Measurements from ENCODE around the gene MFAP3.
"Not testable (repeated sequence)": the region's sequence is repeated elsewhere in the genome, so short reads cannot be mapped to it uniquely, and the experiment has no call there.

The MFAP3 gene

GRCh38 chr5:154060606-154061005 lies 21.8 kb downstream of the MFAP3 start:
- TF ChIP-seq CTCF (IDR thresholded peaks at IDR 0.05; ENCODE audit: low read depth, low read length, missing control alignments), result no peak
- DNase-seq (ENCODE audit: low read depth), result no peak
- no peak overlapping the region for H3K4me3 ChIP-seq (ENCODE audit: low read depth, low read length)

- TF ChIP-seq CTCF (IDR thresholded peaks at IDR 0.05; ENCODE audit: low read depth, low read length, missing control alignments), result no peak
Measured at GRCh38 chr5:154063372-154063771, 24.6 kb downstream of the MFAP3 start.

GRCh38 chr5:154065971-154066370 lies 27.2 kb downstream of the MFAP3 start:
- DNase-seq (ENCODE audit: low read depth), result no peak
- no peak overlapping the region for H3K4me3 ChIP-seq (ENCODE audit: low read depth, low read length)
- no peak for TF ChIP-seq CTCF (IDR thresholded peaks at IDR 0.05; ENCODE audit: low read depth, low read length, missing control alignments)

More at GRCh38 chr5:154063372-154063771, 24.6 kb downstream of the MFAP3 start:
- DNase-seq (ENCODE audit: low read depth), result no peak
- no peak overlapping the region for H3K4me3 ChIP-seq (ENCODE audit: low read depth, low read length)

GRCh38 chr5:154069854-154070253 lies 31.1 kb downstream of the MFAP3 start:
- H3K4me3 ChIP-seq (ENCODE audit: low read depth, low read length), result not testable (repeated sequence)

GRCh38 chr5:154071799-154072413 lies 33.1 kb downstream of the MFAP3 start:
- no peak for DNase-seq (ENCODE audit: low read depth)
- no peak for TF ChIP-seq CTCF (IDR thresholded peaks at IDR 0.05; ENCODE audit: low read depth, low read length, missing control alignments)
- no peak overlapping the region for H3K4me3 ChIP-seq (ENCODE audit: low read depth, low read length)

More at GRCh38 chr5:154069854-154070253, 31.1 kb downstream of the MFAP3 start:
- not testable (repeated sequence) for DNase-seq (ENCODE audit: low read depth)

GRCh38 chr5:154072414-154073171 lies 33.8 kb downstream of the MFAP3 start:
- no peak overlapping the region for H3K4me3 ChIP-seq (ENCODE audit: low read depth, low read length)
- peak; percentile 96 for TF ChIP-seq CTCF (IDR thresholded peaks at IDR 0.05; ENCODE audit: low read depth, low read length, missing control alignments)
- peak; percentile 54 for DNase-seq (ENCODE audit: low read depth)

GRCh38 chr5:154076240-154076922 lies 37.6 kb downstream of the MFAP3 start:
- no peak for DNase-seq (ENCODE audit: low read depth)
- no peak for TF ChIP-seq CTCF (IDR thresholded peaks at IDR 0.05; ENCODE audit: low read depth, low read length, missing control alignments)

More at GRCh38 chr5:154076240-154076922, 37.6 kb downstream of the MFAP3 start:
- H3K4me3 ChIP-seq (ENCODE audit: low read depth, low read length), result no peak overlapping the region

All from GM12864 (cell line).